ENCODE data around the gene ANKRD13B. TPM values are rescaled to one million over a fixed set of nuclear protein-coding genes. Genes with fewer than 3 reads are reported as not detected.
A peak's percentile ranks its signal among the peaks of the same experiment; 100 is the strongest.

ANKRD13B gene
- total and polyA plus RNA-seq, 7 donors, result 1.6 to 17.2 (median 5.4) TPM

DNA sequence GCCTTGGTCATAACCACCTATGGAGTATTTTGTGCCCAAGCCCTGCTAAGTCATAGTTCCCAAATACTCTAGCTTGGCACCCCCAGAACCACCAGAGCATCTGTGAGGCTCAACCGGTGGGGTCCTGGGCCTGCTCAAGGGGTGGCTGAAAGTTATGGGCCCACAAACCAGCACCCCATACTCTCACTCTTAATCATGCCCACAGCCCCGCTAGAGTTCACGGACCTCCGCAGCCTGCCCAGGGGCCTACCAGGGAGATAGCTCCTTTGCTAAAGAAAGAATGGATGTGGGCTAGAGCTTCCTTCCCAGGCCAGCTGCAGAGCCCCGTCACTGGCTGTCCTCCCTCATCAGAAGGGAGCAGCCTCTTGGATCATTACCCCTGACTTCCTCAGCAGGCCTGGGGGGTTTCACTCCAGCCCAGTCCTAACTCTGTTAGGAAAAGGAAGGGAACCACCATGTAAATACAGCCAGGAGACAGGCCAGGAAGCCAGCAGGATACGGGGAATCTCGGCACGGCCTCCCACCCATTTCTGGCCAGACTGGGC lies 4.8 kb upstream of the ANKRD13B start:
- TF ChIP-seq EP300 (IDR thresholded peaks at IDR 0.05) (no peak), POLR2AphosphoS5 (IDR thresholded peaks at IDR 0.05) (no peak)
- DNase-seq, result no peak
- Histone ChIP-seq H3K4me1 (peaks cover 0 to 85% (median 76%) of the 10 kb centered on the region in 4 donors), H3K27ac (peak overlapping the region; percentile 82 to 92 (median 88)), H3K36me3 (peaks cover 0 to 3% (median 0%) of the 10 kb centered on the region in 4 donors), H3K4me3 (peak overlapping the region; percentile 66 to 90 (median 83)), H3K27me3 (no peaks in the 10 kb centered on the region), H3K9me3 (no peaks in the 10 kb centered on the region)
- 34 to 41% methylated on average over 8 of the region's 8 CpGs for WGBS, 2 donors
- intact Hi-C loops (cut with DNase I), result loop anchor here (2.0 kb wide), 1 partner anchor 13 kb away; no protein-coding TSS in a partner anchor

DNA sequence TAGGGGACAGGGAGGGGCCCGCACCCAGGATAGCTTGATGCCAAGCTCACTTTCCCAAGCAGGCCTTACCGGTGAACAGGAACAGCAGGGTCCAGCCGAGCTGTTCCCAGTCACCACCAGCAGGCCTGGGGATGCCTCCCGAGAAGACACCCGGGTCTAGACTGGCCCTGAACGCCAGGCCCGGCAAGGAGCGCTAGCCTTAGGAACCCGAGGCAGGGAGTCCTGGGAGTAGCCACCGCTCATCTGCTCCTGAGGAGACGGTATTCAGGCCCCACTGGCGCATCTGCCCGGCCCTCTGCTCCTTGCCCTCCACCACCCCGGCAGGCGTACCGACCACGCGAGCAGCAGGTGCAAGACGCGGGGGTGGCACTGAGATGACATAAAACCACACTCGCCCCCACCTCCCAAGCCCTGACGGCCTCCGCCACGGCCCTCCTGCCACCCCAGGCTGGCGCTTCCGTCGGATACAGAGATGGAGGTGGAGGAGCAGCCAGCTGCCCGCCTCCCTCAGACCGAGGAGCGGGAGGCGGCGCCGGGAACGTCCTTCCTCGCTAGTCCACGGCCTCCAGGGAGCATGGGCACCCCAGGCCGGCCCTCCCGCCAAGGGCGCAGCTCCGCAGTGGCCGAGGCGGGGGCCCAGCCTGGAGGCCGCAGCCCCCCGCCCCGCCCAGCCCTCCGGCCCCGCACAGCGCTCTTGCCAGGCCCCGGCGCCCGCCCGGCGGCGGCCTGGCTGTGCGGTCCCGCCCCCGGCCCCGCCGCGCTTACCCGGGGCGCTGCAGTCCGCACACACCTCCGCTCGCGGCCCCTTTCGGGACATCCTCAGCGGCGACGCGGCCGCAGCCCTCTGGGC lies 4.1 kb upstream of the ANKRD13B start:
- WGBS, 2 donors, result 1% methylated on average over 72 of the region's 72 CpGs

GRCh38 chr17:29589524-29590410 lies 3.2 kb upstream of the ANKRD13B start, which contains the start of gene GIT1:
TSS of gene GIT1 (minus strand) at chr17:29589648. CDS start at chr17:29589378, 270 bp downstream.
- intact Hi-C loops (cut with DNase I), result loop anchor here (2.0 kb wide), 1 partner anchor 15 kb away; no protein-coding TSS in a partner anchor
- Histone ChIP-seq H3K27me3 (no peaks in the 10 kb centered on the region), H3K4me1 (peaks cover 0 to 85% (median 76%) of the 10 kb centered on the region in 4 donors), H3K9me3 (no peaks in the 10 kb centered on the region), H3K36me3 (no peaks in the 10 kb centered on the region), H3K27ac (peak within 1 kb of the TSS; percentile 88 to 92 (median 90)), H3K4me3 (peak within 1 kb of the TSS; percentile 66 to 90 (median 83))
- 3 to 5% methylated on average over 70 of the region's 70 CpGs for WGBS, 2 donors
- peak; percentile 92 for DNase-seq
- TF ChIP-seq, protein P1, sequence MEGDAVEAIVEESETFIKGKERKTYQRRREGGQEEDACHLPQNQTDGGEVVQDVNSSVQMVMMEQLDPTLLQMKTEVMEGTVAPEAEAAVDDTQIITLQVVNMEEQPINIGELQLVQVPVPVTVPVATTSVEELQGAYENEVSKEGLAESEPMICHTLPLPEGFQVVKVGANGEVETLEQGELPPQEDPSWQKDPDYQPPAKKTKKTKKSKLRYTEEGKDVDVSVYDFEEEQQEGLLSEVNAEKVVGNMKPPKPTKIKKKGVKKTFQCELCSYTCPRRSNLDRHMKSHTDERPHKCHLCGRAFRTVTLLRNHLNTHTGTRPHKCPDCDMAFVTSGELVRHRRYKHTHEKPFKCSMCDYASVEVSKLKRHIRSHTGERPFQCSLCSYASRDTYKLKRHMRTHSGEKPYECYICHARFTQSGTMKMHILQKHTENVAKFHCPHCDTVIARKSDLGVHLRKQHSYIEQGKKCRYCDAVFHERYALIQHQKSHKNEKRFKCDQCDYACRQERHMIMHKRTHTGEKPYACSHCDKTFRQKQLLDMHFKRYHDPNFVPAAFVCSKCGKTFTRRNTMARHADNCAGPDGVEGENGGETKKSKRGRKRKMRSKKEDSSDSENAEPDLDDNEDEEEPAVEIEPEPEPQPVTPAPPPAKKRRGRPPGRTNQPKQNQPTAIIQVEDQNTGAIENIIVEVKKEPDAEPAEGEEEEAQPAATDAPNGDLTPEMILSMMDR (IDR thresholded peaks at IDR 0.05), result no peak
- TF ChIP-seq POLR2AphosphoS5 (IDR thresholded peaks at IDR 0.05) (peak; percentile 36 to 73 (median 62)), EP300 (IDR thresholded peaks at IDR 0.05) (no peak), POLR2A (IDR thresholded peaks at IDR 0.05) (no peak)

More for the DNA sequence above, 4.1 kb upstream of the ANKRD13B start:
- Histone ChIP-seq H3K27me3 (no peaks in the 10 kb centered on the region), H3K9me3 (no peaks in the 10 kb centered on the region), H3K36me3 (no peaks in the 10 kb centered on the region), H3K4me3 (peak overlapping the region; percentile 66 to 90 (median 83)), H3K27ac (peak overlapping the region; percentile 82 to 92 (median 88)), H3K4me1 (peaks cover 0 to 85% (median 76%) of the 10 kb centered on the region in 4 donors)
- intact Hi-C loops (cut with DNase I), result loop anchor here (2.0 kb wide), 1 partner anchor 14 kb away; no protein-coding TSS in a partner anchor
- no peak for DNase-seq
- TF ChIP-seq, protein P1 (IDR thresholded peaks at IDR 0.05), result peak in 1 of 4 experiments; percentile 11
- TF ChIP-seq EP300 (IDR thresholded peaks at IDR 0.05), result no peak
- peak in 1 of 4 donors; percentile 27 for TF ChIP-seq POLR2AphosphoS5 (IDR thresholded peaks at IDR 0.05)

- Histone ChIP-seq H3K36me3 (no peaks in the 10 kb centered on the region), H3K4me1 (peaks cover 0 to 78% (median 71%) of the 10 kb centered on the region in 4 donors), H3K4me3 (peak overlapping the region in 3 of 4 donors; percentile 51 to 90 (median 77)), H3K9me3 (no peaks in the 10 kb centered on the region), H3K27ac (peak overlapping the region; percentile 78 to 92 (median 90)), H3K27me3 (no peaks in the 10 kb centered on the region)
- 46 to 69% methylated on average over 30 of the region's 30 CpGs for WGBS, 2 donors
- intact Hi-C loops (cut with DNase I), result loop anchor here (1.0 kb wide), 2 partner anchors 10 to 23 kb away; no protein-coding TSS in a partner anchor
- TF ChIP-seq EP300 (IDR thresholded peaks at IDR 0.05), result no peak
- TF ChIP-seq POLR2AphosphoS5 (IDR thresholded peaks at IDR 0.05), result no peak
- TF ChIP-seq, protein P1 (IDR thresholded peaks at IDR 0.05), result no peak
- TF ChIP-seq POLR2A (IDR thresholded peaks at IDR 0.05), result no peak
- peak; percentile 77 for DNase-seq
These were observed 2.4 kb upstream of the ANKRD13B start for GRCh38 chr17:29590411-29591145.
